HG03460 (cell line): ENCODE measurements around the gene CCDC57.

Experiments used
- ATAC-seq: cut with Tn5 transposase; IDR thresholded peaks from one replicate; pipeline ENCODE4 v1.9.1; 2021; ENCODE audit not compliant: unreplicated experiment

The CCDC57 gene

DNA sequence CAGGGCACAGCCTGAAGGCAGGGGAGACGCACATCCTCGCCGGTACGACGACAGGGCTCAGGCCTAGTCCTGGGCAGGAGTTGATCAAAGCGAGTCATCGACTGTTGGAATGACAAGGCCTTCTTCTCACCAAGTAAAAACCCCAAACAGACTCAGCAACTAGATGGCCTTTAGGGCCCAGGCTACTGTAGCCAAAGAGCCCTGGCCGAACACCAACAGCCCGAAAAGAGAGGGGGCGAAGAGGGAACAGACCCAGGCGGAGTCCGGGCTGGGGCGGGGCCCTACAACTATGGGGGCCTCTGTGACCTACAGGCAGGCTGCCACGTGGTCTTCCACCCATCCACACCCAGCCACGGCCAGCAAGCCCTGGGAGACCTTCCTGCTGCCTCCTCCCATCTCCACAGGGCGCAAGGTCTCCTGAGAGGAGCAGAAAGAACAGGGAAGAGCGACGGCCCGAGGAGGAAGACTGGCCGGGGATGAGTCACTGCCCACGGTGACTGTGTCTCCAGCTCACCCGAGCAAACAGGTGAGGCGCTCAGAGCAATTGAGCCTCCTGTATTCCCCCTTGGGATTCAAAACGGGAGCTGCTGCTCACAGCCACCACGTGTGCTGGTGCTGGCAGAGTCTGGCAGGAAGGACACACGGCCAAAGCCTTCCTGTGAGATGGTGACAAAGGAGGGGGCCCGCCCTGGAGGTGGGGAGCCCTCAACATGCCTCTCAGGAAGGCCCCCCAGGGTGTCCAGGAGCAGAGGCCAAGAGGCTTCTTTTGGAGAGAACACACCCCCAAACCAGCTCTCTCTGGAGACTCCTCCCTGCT lies 33.9 kb upstream of the CCDC57 start:
- no peak for ATAC-seq

DNA sequence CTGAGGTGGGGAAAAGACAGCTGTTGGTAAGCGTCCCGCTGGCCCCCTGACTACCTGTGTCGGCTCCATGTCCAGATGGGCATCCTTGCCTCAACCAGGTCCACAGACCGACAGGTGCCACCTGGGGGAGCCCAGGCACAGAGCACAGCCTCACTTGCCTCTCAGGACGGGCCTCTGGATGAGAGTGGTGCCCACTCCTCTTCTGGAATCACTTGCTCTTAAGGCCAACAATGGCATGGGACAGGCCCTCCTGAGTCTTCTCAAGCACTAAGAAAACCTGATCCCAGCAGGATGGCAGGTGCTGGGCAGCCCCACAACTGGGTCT lies 33.4 kb upstream of the CCDC57 start:
- no peak for ATAC-seq

DNA sequence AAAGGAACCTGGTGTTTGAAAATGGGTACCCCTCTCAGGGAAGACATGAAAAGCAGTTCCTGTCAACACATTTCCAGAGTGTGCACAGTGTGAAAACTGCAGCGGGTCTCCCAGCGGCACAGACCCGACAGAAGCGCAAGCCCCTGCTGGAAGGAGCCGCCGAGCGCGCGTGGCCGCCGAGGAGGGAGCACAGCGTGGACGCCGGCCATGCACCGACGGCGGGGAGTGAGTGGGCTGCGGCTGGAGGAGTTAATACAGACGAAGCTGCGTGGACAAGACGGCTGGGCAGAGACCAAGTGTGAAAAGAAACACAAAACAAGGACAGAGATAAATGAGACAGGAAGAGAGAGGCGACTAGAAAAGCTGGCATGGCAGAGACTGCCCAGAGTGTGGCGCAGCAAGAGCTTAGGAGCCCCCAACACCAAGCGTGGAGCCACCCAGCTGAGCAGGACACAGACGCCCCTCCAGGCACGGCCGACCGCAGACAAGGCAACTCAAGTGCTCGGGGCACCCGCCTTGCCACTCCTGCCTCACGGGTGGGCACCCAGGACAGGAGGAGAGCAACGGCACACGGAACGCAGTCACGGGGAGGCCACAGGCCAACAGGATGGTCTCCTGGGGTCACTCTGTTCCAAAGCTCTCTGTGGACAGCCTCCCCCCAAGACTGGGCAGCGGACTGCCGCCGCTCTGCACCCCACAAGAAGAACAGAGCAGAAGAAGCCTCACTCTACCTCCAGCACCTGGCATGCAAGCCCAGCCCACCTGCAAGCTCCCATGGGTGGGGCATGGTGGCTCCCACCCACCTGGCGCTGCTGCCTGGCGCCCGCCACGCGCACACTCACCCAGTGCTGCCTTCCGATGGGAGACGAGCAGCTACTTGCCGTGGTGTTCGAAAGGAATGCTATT lies 32.7 kb upstream of the CCDC57 start:
- no peak for ATAC-seq

DNA sequence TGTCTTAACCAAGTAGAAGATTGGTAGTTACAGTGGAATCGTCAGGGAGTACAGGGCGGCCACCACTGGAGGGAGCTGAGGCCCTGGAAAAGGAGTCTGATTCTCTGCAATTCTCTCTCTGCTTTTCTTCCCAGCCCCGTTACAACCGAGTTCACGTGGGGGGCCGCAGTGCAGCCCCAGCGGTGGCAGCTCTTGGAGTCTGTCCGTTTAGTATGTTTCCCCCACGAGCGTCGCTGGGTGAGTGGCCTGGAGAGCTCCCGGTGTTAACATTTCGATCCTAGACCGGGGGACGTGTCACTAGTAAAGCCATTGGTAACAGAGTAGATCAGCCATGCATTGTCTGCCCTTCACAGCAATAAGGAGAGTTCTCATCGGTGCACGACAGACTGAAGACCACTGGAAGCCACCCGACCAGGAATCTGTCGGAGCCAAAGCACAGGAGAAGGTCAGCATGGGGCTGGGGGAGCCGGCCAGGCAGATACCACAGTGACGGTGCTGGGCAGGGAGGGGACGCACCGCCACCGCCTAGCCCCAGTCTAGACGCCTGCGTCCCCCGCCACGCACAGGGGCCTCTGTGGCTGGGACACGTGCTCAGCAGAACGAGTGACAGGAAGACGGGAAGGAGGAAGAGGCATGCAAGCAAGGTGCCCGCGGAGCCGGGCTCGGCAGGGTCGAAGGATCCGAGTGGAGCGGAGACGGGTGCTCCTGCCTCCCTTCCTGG lies 31.9 kb upstream of the CCDC57 start:
- no peak for ATAC-seq

DNA sequence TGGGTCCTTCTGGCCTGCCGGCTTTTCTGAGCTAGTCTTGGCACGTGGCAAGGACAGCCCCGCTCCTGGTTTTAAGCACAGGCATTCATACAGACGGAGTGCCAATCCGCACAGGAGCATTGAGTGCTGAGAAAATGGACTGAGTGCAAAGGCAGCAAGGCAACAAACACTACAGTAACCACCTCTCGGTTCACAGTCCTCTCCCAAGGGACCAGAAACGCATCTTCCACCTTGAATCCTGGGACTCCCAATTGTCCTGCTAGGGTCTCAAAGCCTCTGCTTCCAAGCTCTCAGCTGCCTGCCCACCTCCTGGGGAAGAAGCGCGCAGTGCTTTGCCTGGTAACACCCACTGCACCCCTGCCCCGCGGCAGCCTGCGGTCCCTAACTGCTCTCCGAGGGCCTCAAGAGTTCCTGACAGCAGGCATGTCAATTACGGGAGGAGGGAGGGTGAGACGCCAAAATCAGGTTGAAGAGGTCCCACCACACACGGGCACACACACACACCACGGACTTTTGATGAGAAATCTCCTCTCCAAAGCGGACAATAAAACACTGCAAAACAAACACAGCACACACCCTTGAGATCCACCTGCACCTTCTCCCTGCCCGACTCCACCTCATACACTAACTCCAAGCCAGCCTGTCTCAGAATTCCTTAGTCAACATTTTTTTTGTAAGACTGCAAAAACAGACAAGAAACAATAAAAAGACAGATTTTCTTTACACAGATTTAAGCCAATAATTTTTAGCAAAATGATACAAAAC lies 31.2 kb upstream of the CCDC57 start:
- ATAC-seq = no peak

DNA sequence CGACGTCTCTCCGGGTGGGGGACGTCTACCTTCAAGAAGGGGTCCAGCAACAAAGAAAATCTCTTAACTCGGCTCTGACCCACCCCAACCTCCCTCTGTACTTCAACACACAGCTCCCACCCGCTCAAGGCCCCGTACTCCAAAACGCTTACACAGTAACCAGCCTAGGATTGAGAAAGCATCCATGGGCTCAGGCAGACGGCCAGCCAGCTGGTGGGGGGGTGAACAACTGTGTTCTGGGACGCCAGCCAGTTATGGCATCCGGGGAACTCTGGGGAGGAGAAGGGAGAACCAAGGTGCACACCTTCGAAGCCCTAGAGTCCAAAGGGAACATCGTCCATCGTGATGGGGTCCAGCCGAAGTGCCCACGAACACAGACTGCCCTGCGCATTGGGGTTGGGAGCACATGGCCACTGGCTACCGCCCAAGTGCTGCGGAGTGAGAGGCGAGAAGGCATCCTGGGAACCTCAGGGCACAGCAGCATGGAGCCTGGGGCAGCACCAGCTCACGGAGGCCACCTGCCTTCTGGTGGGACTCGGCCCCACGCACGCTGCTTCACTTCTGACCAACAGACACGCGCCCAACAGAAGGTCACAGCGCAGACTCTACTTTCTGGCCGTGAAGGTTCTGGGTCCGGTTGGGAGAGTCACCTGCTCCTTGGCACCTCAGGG lies 30.5 kb upstream of the CCDC57 start:
- ATAC-seq = no peak

DNA sequence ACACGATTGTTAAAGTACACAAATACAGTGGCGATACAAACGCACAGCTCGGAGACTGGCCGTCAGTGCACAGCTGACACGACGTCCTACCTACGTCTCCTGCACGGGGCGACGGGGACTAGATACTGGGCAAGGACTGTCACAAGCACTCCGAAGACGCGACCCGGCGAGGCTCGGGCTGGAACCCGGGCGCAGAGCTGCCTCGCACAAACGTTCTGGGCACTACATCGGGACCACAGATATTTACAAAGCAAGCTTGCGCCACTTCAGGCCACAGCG lies 30.0 kb upstream of the CCDC57 start:
- ATAC-seq = no peak

DNA sequence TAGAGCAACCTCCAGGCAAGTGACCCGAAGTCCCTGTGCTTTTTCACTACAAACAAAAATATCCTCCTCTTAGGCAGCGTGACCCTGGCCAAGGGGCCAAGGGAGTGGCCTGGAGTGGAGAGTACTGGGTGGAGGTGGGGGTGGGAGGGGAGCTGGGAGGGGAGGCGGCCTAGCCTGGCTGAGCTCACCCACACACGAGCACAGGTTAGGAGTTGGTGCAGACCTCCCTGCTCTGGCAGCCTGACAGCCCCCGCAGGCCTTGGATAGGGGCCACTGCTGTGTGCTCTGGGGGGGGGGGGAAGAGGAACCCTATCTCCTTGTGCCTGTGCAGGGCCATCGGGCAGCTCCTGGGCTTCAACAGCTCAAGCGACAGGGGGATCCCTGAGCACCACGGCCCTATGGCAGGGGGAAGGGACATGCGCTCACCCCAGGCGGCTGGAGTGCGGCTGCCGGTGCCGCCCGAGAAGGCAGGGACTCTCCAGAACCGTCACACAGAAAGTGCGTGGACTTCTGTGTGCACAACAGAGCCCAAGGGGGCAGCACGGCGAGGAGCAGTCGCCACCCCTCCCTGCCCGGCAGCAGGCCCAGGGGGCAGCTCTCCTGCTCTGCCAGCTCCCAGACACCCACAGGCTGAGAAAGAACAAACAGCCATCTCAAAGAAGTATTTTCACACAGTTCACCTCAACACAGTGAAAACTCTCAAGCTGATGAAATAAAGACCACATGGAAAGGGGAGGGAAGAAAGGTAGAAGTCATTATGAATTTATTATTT lies 29.5 kb upstream of the CCDC57 start:
- ATAC-seq = no peak

DNA sequence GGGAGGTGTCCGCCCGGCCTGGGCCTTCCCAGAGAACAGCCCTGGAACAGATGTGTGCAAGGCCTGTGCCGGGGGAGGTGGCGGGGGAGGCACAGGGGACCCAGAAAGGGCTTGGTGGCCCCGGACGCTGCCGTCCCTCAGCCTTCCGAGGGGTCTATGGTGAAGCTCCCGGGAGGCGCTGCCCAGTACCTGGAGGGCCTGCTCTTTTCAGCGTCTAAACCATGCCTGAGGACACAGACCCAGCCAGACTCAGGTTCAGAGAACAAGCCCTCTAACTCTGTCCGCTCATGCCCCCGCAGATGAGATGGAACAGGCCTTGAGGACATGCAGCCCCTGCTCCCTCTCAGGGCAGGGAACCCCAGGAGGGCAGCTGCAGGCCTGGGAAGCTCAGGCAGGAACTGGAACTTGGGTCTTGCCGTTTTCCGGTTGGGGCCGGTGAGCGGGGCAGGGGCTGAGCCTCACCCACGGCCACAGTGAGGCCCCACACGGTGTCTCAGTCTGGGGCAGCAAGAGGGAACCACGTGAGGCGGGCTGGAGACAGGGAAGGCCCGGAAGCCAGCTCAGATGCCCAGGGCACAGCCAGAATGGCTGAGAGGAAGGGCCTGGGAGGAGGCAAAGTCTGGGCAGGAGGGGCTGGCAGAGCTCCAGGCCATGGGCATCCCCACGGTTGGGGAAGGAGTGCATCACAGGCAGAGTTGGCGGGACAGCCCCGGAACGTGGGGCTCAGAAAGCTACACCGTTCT lies 28.7 kb upstream of the CCDC57 start:
- ATAC-seq = no peak

DNA sequence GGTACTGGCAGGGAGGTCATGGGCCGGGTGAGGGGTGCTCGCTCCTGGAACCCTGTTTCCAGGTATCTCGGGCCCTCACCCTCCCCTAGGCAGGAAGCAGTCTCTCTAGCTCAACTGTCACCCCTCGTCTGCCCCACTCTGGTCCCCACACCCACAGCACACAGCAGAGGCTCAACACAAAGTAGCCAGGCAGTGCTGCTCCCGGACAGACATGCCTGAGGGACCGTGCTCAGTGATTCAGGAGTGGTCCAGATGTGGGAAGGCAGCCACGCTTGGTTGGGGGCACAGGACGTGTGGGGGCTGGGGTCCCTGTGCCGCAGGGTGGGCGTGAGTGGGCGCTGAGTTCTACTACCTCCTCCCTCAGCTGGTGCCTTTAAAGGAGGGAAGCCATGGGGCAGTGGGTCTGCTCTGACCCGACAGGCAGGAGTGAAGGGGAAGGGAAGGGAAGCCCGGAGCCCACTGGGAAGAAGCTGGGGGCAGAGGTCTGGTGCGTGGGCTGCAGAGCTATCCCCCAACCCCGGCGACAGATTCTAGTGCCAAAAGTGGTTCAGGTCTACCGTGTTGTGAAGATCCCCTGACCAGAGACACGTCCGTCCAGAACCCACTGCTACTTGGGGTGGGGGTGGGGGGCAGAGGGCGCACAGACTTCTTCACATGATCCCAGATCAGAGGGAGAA lies 28.0 kb upstream of the CCDC57 start:
- no peak for ATAC-seq

DNA sequence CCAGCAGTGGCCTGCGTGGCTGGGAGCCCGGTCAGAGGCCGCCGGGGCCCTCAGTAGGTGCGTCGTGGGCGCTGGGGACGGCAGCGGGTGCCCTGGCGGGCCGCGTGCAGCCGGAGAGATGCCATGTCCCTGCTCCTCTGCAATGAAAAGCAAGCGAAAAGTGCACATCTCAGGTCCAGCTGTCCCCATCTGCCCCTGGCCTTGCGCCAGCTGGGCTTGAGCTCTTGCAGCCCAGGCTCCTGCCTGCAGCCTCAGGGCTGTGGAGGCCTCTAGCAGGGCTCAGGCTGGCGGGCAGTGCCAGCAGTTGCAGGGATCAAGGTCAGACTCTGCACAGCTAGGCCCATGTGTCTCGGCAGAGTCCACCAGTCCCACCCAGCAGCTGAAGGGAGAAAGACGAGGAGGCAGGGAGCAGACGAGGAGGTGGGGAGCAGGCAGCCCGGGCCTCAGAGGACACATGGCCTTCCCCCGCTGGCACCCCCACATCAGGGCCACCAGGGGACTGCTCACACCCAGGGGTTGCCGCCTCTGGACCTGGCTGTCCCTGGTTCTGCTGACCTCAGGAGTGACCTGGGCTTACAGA lies 27.4 kb upstream of the CCDC57 start:
- no peak for ATAC-seq

DNA sequence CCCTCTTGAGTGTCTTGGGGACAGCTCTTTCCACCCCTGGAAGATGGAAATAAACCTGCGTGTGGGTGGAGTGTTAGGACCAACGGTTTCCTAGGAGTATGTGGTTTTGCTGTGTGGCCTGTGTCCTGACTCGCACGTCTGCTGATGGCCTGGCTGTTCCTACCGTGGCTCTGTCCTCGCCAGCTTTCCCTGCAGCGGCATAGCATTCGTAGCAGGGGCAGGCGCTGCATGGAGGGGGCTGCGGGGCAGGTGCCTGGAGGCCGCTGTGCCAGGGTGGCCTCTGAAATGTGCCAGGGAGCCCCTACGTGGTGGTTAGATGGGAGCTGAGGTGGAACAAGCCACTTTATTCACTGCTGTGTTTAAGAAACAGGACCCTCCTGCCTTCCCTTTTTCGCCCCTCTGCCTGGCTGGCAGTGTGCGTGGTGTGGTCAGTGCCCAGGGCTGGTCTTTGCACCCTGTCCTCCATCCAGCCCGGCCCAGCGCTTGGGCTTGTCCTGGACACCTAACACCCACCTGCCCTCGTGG lies 26.8 kb upstream of the CCDC57 start:
- ATAC-seq = no peak

DNA sequence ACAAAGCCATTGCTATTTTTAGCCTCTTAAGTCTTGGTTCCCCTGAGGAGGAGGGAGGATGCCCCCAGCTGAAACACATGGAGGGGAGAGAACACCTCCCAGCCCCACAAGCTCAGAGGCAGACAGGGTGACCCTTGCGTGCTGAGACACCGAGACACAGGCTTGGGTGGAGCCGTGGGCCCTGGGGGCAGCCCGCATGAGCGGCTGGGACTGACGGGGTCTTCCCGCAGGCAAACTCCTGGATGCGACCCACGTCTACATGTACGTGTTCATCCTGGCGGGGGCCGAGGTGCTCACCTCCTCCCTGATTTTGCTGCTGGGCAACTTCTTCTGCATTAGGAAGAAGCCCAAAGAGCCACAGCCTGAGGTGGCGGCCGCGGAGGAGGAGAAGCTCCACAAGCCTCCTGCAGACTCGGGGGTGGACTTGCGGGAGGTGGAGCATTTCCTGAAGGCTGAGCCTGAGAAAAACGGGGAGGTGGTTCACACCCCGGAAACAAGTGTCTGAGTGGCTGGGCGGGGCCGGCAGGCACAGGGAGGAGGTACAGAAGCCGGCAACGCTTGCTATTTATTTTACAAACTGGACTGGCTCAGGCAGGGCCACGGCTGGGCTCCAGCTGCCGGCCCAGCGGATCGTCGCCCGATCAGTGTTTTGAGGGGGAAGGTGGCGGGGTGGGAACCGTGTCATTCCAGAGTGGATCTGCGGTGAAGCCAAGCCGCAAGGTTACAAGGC lies 26.0 kb upstream of the CCDC57 start:
- ATAC-seq = no peak

DNA sequence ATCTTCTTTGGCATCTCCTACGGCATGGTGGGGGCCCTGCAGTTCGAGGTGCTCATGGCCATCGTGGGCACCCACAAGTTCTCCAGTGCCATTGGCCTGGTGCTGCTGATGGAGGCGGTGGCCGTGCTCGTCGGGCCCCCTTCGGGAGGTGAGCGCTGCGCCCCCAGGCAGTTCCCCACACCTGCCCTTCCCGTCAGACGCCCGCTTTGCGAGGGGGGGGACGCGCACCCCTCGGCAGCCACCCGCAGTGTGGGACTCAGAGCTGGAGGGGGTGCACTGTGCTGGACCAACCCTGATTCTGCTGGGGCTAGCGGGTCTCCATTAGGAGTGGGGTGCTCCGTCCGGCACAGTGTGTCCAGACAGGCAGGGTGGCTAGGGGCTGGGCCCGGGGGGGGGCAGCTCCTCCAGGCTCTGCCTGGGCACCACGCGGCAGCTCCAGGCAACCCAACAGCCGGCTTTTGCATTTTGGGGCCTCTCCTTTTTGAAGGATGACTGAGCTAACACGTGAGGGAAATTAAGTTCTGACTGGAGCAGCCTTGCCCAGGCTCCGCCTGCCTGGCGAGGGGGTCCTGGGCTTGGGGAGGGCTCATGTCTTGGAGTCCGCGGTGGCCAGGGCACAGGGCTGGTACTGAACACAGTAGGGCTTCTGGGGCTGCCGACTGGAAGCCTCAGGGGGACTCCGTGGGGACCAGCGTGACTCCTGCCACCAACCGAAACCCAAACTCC lies 25.3 kb upstream of the CCDC57 start:
- ATAC-seq = no peak

DNA sequence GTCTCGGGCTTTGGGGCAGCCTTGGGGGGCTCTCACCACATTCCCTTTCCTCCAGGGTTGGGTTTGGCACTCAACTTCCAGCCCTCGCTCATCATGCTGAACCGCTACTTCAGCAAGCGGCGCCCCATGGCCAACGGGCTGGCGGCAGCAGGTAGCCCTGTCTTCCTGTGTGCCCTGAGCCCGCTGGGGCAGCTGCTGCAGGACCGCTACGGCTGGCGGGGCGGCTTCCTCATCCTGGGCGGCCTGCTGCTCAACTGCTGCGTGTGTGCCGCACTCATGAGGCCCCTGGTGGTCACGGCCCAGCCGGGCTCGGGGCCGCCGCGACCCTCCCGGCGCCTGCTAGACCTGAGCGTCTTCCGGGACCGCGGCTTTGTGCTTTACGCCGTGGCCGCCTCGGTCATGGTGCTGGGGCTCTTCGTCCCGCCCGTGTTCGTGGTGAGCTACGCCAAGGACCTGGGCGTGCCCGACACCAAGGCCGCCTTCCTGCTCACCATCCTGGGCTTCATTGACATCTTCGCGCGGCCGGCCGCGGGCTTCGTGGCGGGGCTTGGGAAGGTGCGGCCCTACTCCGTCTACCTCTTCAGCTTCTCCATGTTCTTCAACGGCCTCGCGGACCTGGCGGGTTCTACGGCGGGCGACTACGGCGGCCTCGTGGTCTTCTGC lies 24.6 kb upstream of the CCDC57 start:
- ATAC-seq = no peak
